K562 (cell line): ENCODE data around the gene GCSH. TPM values are rescaled to one million over a fixed set of nuclear protein-coding genes. Genes with fewer than 3 reads are reported as not detected.

Experiments used
- BCOR ChIP-seq: fragments of 450-650 bp; IDR thresholded peaks from 2 replicates; pipeline ENCODE4 v1.6.1; 2016
- E2F6 ChIP-seq, 2 experiments: IDR thresholded peaks; 2 replicates each; pipeline ENCODE4 v1.6.1; 2011; ENCODE audit warnings: borderline replicate concordance in 1 of 2, control low read depth in 1 of 2, low read depth in 1 of 2, low read length in 1 of 2, mild to moderate bottlenecking in 1 of 2, mixed read lengths in 1 of 2, moderate library complexity in 1 of 2; ENCODE audit not compliant: insufficient read depth in 1 of 2, insufficient read length in 1 of 2, poor library complexity in 1 of 2, severe bottlenecking in 1 of 2; ENCODE audit errors: extremely low read depth in 1 of 2
- EP400 ChIP-seq: fragments of 450-650 bp; IDR thresholded peaks from 2 replicates; pipeline ENCODE4 v1.6.1; 2017; ENCODE audit warnings: antibody characterized with exemption, mild to moderate bottlenecking, moderate library complexity
- ETS1 ChIP-seq: conservative IDR thresholded peaks from 2 replicates; pipeline ENCODE4 v1.6.1; 2011; ENCODE audit warnings: low read depth, mild to moderate bottlenecking, low read length; ENCODE audit not compliant: control insufficient read depth
- ETV5 ChIP-seq: sonication (generic); formaldehyde crosslinking; IDR thresholded peaks from 2 replicates; pipeline ENCODE4 v1.4.0; 2020; ENCODE audit warnings: low read depth, mild to moderate bottlenecking, missing genetic modification reagents
- HBP1 ChIP-seq: fragments of 450-650 bp; formaldehyde crosslinking; IDR thresholded peaks from 2 replicates; pipeline ENCODE4 v1.4.0; 2022; ENCODE audit warnings: missing genetic modification characterization
- KAT2B ChIP-seq: IDR thresholded peaks from one replicate; pipeline ENCODE4 v1.6.1; 2012; ENCODE audit warnings: low read depth, mild to moderate bottlenecking, control low read depth, inconsistent platforms, low read length, moderate library complexity
- KLF10 ChIP-seq: fragments of 250-450 bp; sonication (Bioruptor Pico); IDR thresholded peaks from 2 replicates; pipeline ENCODE4 v1.6.1; 2021; ENCODE audit warnings: matching md5 sums
- NCOA1 ChIP-seq: fragments of 450-650 bp; IDR thresholded peaks from 2 replicates; pipeline ENCODE4 v1.6.1; 2016; ENCODE audit warnings: low read depth
- NFATC3 ChIP-seq: fragments of 450-650 bp; IDR thresholded peaks from 2 replicates; pipeline ENCODE4 v1.6.1; 2017; ENCODE audit warnings: mild to moderate bottlenecking
- POU5F1 ChIP-seq: fragments of 150-350 bp; IDR thresholded peaks from 2 replicates; pipeline ENCODE4 v1.6.1; 2014; ENCODE audit warnings: borderline replicate concordance, low read length, low read depth, mild to moderate bottlenecking; ENCODE audit not compliant: partially characterized antibody
- PPARD ChIP-seq: fragments of 250-450 bp; sonication (Bioruptor Pico); IDR thresholded peaks from 2 replicates; pipeline ENCODE4 v1.8.0; 2022; ENCODE audit warnings: inconsistent platforms, mild to moderate bottlenecking, moderate library complexity
- PTTG1 ChIP-seq: fragments of 450-650 bp; IDR thresholded peaks from 2 replicates; pipeline ENCODE4 v1.6.1; 2016; ENCODE audit warnings: low read depth, mild to moderate bottlenecking, missing genetic modification characterization, missing compliant biosample characterization
- PURB ChIP-seq: sonication (generic); formaldehyde crosslinking; IDR thresholded peaks from 2 replicates; pipeline ENCODE4 v1.9.0; 2021; ENCODE audit warnings: low read depth, mild to moderate bottlenecking, missing genetic modification reagents
- RBM22 ChIP-seq: fragments of 200-400 bp; formaldehyde crosslinking; IDR thresholded peaks from 2 replicates; pipeline ENCODE4 v1.6.1; 2018; ENCODE audit warnings: low read length, low read depth; ENCODE audit not compliant: poor library complexity, severe bottlenecking
- SMARCA4 ChIP-seq: fragments of 450-650 bp; IDR thresholded peaks from 2 replicates; pipeline ENCODE4 v1.6.1; 2016
- SREBF1 ChIP-seq: fragments of 150-350 bp; IDR thresholded peaks from 2 replicates; pipeline ENCODE4 v1.6.1; 2014; ENCODE audit warnings: antibody characterized with exemption, low read depth, low read length, borderline replicate concordance
- THAP7 ChIP-seq: fragments of 250-450 bp; sonication (Bioruptor Pico); IDR thresholded peaks from 2 replicates; pipeline ENCODE4 v1.5.0; 2021
- XRCC3 ChIP-seq: fragments of 450-650 bp; IDR thresholded peaks from 2 replicates; pipeline ENCODE4 v1.6.1; 2017; ENCODE audit warnings: mild to moderate bottlenecking, moderate library complexity
- XRCC5 ChIP-seq: fragments of 200-400 bp; formaldehyde crosslinking; IDR thresholded peaks from 2 replicates; pipeline ENCODE4 v1.6.1; 2017; ENCODE audit warnings: low read depth, mild to moderate bottlenecking, low read length
- ZNF140 ChIP-seq: fragments of 250-450 bp; sonication (Bioruptor Pico); IDR thresholded peaks from 2 replicates; pipeline ENCODE4 v1.8.0; 2021; ENCODE audit warnings: moderate library complexity, mild to moderate bottlenecking, inconsistent platforms
- ZNF347 ChIP-seq: fragments of 450-650 bp; formaldehyde crosslinking; IDR thresholded peaks from 2 replicates; pipeline ENCODE4 v1.4.0; 2020; ENCODE audit warnings: low read depth, mild to moderate bottlenecking, moderate library complexity
- ZNF431 ChIP-seq: sonication (generic); formaldehyde crosslinking; IDR thresholded peaks from 2 replicates; pipeline ENCODE4 v1.8.0; 2022; ENCODE audit warnings: mild to moderate bottlenecking, missing genetic modification reagents
- ZNF512 ChIP-seq: IDR thresholded peaks from 2 replicates; pipeline ENCODE4 v1.6.1; 2016; ENCODE audit warnings: missing genetic modification characterization, missing compliant biosample characterization
- polyA plus RNA-seq, 8 experiments: library from polyadenylated mRNA; depleted of rRNA in 4 of 8; stranded (reverse) in 5 of 8; unstranded in 3 of 8; fragments of >200 nt; fragmentation: Nextera tagmentation in 2 of 8; fragmentation: Illumina TruSeq in 1 of 8; extraction: Ambion mirVana in 2 of 8; extraction: Trizol in 1 of 8; gene quantifications; 2 replicates each; pipeline versions ENCODE4 v1.2.1 to v1.2.3, GENCODE V29; 2011 to 2014; ENCODE audit warnings: inconsistent platforms in 1 of 8, missing spikeins in 1 of 8
- total RNA-seq, 7 experiments: library from RNA; depleted of rRNA in 6 of 7; stranded (reverse); fragments of >200 nt in 6 of 7; fragmentation: Illumina TruSeq in 2 of 7; extraction: Trizol in 2 of 7; gene quantifications; 2 replicates each; pipeline versions ENCODE4 v1.2.1 to v1.2.3, GENCODE V29; 2011 to 2021; ENCODE audit warnings: low replicate concordance in 1 of 7

The GCSH gene
- total and polyA plus RNA-seq, 9 of the 15 experiments (the other 6 are each of a cell fraction or from before 2014, with no cell fraction given): 35.0 to 121 (median 89.0) TPM

- TF ChIP-seq E2F6 (IDR thresholded peaks at IDR 0.05; ENCODE audit: borderline replicate concordance in 1 of 2, extremely low read depth in 1 of 2, insufficient read depth in 1 of 2, insufficient read length in 1 of 2, low read depth in 1 of 2, low read length in 1 of 2, poor library complexity in 1 of 2, severe bottlenecking in 1 of 2): peak; percentile 69 to 75
- peak; percentile 55; the same call in 1 of the 2 replicates for TF ChIP-seq HBP1 (CRISPR knock-in tag)
- no peak for TF ChIP-seq KLF10 (CRISPR knock-in tag)
- no peak for TF ChIP-seq ZNF512 (tag)
- no peak for TF ChIP-seq RBM22
- TF ChIP-seq NFATC3: no peak
- TF ChIP-seq THAP7 (CRISPR knock-in tag): no peak
- TF ChIP-seq PTTG1 (tag): no peak
- no peak for TF ChIP-seq ETV5 (CRISPR knock-in tag)
- TF ChIP-seq ZNF347 (CRISPR knock-in tag): no peak
- no peak for TF ChIP-seq SREBF1
- TF ChIP-seq NCOA1: peak; percentile 77
- no peak for TF ChIP-seq ZNF140 (CRISPR knock-in tag)
- TF ChIP-seq BCOR: no peak
- peak; percentile 42; the same call in 1 of the 2 replicates for TF ChIP-seq SMARCA4
- no peak for TF ChIP-seq ETS1
- TF ChIP-seq POU5F1: no peak
- TF ChIP-seq XRCC5: peak; percentile 43; the same call in 1 of the 2 replicates
- TF ChIP-seq EP400: peak; percentile 71; the same call in 1 of the 2 replicates
- TF ChIP-seq PPARD (CRISPR knock-in tag): no peak
- TF ChIP-seq XRCC3: no peak
- no peak for TF ChIP-seq ZNF431 (CRISPR knock-in tag)
- no peak for TF ChIP-seq PURB (CRISPR knock-in tag)
- TF ChIP-seq KAT2B: no peak
These were observed 19.6 kb downstream of the GCSH start (continued) for GRCh38 chr16:81076566-81077075.
